Fibroblast of mammary gland (primary cell): ENCODE results near the gene LPP.
A peak's percentile ranks its signal among the peaks of the same experiment; 100 is the strongest.

Experiments
- DNase-seq: peaks from one replicate; pipeline ENCODE4 v3.0.0-alpha.2; 2010; ENCODE audit warnings: low read depth
- H3K4me3 ChIP-seq: 2 replicates; pipeline ENCODE4 v1.5.1; 2011; ENCODE audit warnings: low read depth, mild to moderate bottlenecking, low read length, moderate library complexity; ENCODE audit not compliant: control insufficient read depth
- CTCF ChIP-seq: conservative IDR thresholded peaks from 2 replicates; pipeline ENCODE4 v1.5.1; 2011; ENCODE audit warnings: low read depth, low read length, inconsistent platforms; ENCODE audit not compliant: control insufficient read depth, insufficient read depth

The LPP gene

GRCh38 chr3:188179006-188179966 is 25.3 kb downstream of the LPP start:
- peak; percentile 0 for TF ChIP-seq CTCF
- DNase-seq: peak; percentile 73
- H3K4me3 ChIP-seq: no peak overlapping the region

GRCh38 chr3:188180114-188180513 is 26.2 kb downstream of the LPP start:
- TF ChIP-seq CTCF: no peak
- DNase-seq: no peak

GRCh38 chr3:188183452-188183851 is 29.5 kb downstream of the LPP start:
- DNase-seq: no peak
- no peak for TF ChIP-seq CTCF
- H3K4me3 ChIP-seq: no peak overlapping the region

More at GRCh38 chr3:188180114-188180513, 26.2 kb downstream of the LPP start:
- H3K4me3 ChIP-seq: no peak overlapping the region

- TF ChIP-seq CTCF: no peak
- H3K4me3 ChIP-seq: no peak overlapping the region
- no peak for DNase-seq
These were observed 30.2 kb downstream of the LPP start for GRCh38 chr3:188184160-188184559.

- H3K4me3 ChIP-seq: no peak overlapping the region
- TF ChIP-seq CTCF: no peak
- DNase-seq: no peak
These were observed 30.7 kb downstream of the LPP start for GRCh38 chr3:188184649-188185048.

GRCh38 chr3:188185717-188186251 is 31.8 kb downstream of the LPP start:
- DNase-seq: no peak
- no peak overlapping the region for H3K4me3 ChIP-seq
- TF ChIP-seq CTCF: no peak
